ENCODE data around the gene RFTN1. TPM values are rescaled to one million over a fixed set of nuclear protein-coding genes. Genes with fewer than 3 reads are reported as not detected.
A peak's percentile ranks its signal among the peaks of the same experiment; 100 is the strongest.

Gene RFTN1
- total RNA-seq, 2 experiments from 2014 or later, result 81.8 to 152 TPM

DNA sequence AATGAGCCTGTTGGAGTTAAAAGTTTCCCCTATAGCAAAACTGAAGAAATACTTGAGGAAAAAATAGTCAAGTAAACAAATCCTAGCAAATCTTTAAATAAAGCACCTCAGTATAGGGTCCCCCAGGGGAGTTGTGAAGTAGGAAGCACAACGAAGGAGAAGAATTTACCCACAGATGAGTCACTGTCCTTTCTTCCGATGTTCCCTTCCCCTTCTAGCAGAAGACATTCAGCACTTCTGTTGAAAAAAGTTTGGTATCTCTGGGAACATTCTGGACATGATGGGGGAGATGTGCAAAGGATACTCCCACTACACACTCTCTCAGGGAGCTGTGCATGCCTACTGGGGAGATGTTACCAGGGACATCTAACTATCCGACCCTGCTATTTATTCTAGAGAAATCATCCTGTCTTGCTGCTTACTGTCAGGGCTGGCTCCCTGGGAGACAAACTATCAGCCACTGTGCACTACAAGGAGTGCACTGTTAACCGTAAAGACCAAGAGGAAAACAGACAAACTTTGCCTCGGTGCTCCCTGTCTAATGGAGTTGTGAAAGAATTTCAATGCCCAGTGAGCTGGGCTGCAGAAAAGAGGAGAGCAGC, 93.8 kb downstream of the RFTN1 start:
- DNase-seq (ENCODE audit: low spot score), result no peak
- peaks cover 92% of the 10 kb centered on the region for H3K36me3 ChIP-seq (ENCODE audit: insufficient read depth, low read length)
- H4K20me1 ChIP-seq (ENCODE audit: insufficient read depth, low read length), result no peaks in the 10 kb centered on the region
- ChIA-PET CTCF (ENCODE audit: unreplicated experiment) (no interaction called here), POLR2A (interaction anchor here (0.6 to 1.6 kb wide), 4 partner anchors 10 to 1302 kb away, joined by 3 to 9 read pairs (median 5); no protein-coding TSS in a partner anchor)
- H3K79me2 ChIP-seq (ENCODE audit: insufficient read depth, low read depth, low read length), result peaks cover 99% of the 10 kb centered on the region
- no peak overlapping the region for H3K4me2 ChIP-seq (ENCODE audit: low read length)
- peaks cover 73% of the 10 kb centered on the region for H3K4me1 ChIP-seq (ENCODE audit: insufficient read depth, low read length, poor library complexity, severe bottlenecking)
- no peak overlapping the region for H2AFZ ChIP-seq (ENCODE audit: low read length)
- H3K27ac ChIP-seq (ENCODE audit: low read depth, low read length, poor library complexity, severe bottlenecking), result no peak overlapping the region
- H3K9me2 ChIP-seq (ENCODE audit: insufficient read depth, low read length), result no peaks in the 10 kb centered on the region
- no peaks in the 10 kb centered on the region for H3K9me3 ChIP-seq (ENCODE audit: low read length)
- no peak overlapping the region for H3K4me3 ChIP-seq (ENCODE audit: low read depth, low read length, poor library complexity, severe bottlenecking)
- BruUV-seq (replicated peaks), result no TSS peak
- intact Hi-C loops (cut with micrococcal nuclease; ENCODE audit: unreplicated experiment), result no loop called here
- TF ChIP-seq, protein P1, sequence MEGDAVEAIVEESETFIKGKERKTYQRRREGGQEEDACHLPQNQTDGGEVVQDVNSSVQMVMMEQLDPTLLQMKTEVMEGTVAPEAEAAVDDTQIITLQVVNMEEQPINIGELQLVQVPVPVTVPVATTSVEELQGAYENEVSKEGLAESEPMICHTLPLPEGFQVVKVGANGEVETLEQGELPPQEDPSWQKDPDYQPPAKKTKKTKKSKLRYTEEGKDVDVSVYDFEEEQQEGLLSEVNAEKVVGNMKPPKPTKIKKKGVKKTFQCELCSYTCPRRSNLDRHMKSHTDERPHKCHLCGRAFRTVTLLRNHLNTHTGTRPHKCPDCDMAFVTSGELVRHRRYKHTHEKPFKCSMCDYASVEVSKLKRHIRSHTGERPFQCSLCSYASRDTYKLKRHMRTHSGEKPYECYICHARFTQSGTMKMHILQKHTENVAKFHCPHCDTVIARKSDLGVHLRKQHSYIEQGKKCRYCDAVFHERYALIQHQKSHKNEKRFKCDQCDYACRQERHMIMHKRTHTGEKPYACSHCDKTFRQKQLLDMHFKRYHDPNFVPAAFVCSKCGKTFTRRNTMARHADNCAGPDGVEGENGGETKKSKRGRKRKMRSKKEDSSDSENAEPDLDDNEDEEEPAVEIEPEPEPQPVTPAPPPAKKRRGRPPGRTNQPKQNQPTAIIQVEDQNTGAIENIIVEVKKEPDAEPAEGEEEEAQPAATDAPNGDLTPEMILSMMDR (conservative IDR thresholded peaks at IDR 0.05; ENCODE audit: low read length), result no peak
- no peak for TF ChIP-seq EZH2phosphoT487 (IDR thresholded peaks at IDR 0.05; ENCODE audit: borderline replicate concordance, low read depth, low read length)

DNA sequence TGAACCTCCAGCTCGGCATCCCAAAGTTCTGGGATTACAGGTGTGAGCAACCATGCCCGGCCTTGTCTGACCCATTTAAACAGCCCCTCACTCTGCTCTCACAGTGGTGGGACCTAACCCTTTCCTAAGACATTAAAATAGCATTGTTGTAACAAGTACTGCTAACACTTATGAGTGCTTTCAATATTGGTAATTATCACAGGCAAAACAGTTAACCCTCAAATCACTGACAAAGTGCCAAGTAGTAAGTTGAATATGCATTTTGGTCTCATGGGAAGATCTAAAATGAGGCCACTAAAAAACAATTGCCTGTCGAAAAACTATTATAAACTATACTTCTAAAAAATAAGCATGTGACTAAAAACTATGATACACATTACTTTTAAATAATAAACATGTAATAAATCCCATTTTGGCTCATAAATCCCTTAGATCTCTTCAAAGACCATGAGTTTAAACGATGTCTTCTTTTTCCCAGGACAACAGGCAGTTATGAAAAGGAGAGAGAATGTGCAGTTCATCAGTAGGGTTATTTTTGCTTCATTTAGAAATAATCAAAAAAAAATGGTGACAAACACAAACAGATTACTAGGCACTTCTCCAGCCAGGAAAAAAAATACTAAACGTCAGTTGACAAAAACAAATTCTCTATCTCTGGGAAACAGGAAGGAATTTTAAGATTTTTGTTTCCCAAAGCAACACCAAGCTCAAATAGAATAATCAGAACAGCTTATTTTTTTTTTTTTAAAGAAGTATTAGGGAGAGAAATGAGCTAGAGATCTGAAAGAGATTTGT, 95.4 kb downstream of the RFTN1 start:
- H3K4me3 ChIP-seq (ENCODE audit: low read depth, low read length, poor library complexity, severe bottlenecking), result no peak overlapping the region
- H3K4me1 ChIP-seq (ENCODE audit: insufficient read depth, low read length, poor library complexity, severe bottlenecking), result peaks cover 72% of the 10 kb centered on the region
- H3K4me2 ChIP-seq (ENCODE audit: low read length), result no peak overlapping the region
- peaks cover 98% of the 10 kb centered on the region for H3K79me2 ChIP-seq (ENCODE audit: insufficient read depth, low read depth, low read length)
- H3K36me3 ChIP-seq (ENCODE audit: insufficient read depth, low read length), result peaks cover 90% of the 10 kb centered on the region
- intact Hi-C loops (cut with micrococcal nuclease; ENCODE audit: unreplicated experiment), result no loop called here
- TSS peak; percentile 41 for BruUV-seq (replicated peaks)
- H3K9me2 ChIP-seq (ENCODE audit: insufficient read depth, low read length), result no peaks in the 10 kb centered on the region
- TF ChIP-seq, protein P1 (conservative IDR thresholded peaks at IDR 0.05; ENCODE audit: low read length), result no peak
- TF ChIP-seq EZH2phosphoT487 (IDR thresholded peaks at IDR 0.05; ENCODE audit: borderline replicate concordance, low read depth, low read length), result no peak
- H3K9me3 ChIP-seq (ENCODE audit: low read length), result no peaks in the 10 kb centered on the region
- POLR2A ChIA-PET, result interaction anchor here (0.7 to 1.1 kb wide), 5 partner anchors 9 to 97 kb away, joined by 3 to 6 read pairs (median 4); no protein-coding TSS in a partner anchor
- no peak overlapping the region for H2AFZ ChIP-seq (ENCODE audit: low read length)
- H3K27ac ChIP-seq (ENCODE audit: low read depth, low read length, poor library complexity, severe bottlenecking), result peak overlapping the region; percentile 4
- no peak for DNase-seq (ENCODE audit: low spot score)
- CTCF ChIA-PET (ENCODE audit: unreplicated experiment), result no interaction called here
- H4K20me1 ChIP-seq (ENCODE audit: insufficient read depth, low read length), result no peaks in the 10 kb centered on the region

All from OCI-LY7 (cell line).